ENCODE measurements around the gene SMYD1. TPM values are rescaled to one million over a fixed set of nuclear protein-coding genes. Genes with fewer than 3 reads are reported as not detected.

Gene SMYD1
- polyA plus RNA-seq, 3 donors, result not detected

GRCh38 chr2:88060907-88061275, 6.7 kb upstream of the SMYD1 start:
- H3K9me3 Mint-ChIP-seq, result peaks cover 0 to 2% (median 0%) of the 10 kb centered on the region in 7 donors
- H3K4me2 ChIP-seq (replicated peaks; ENCODE audit: extremely low read depth, low read length, poor library complexity, severe bottlenecking), result no peak overlapping the region
- intact Hi-C loops (cut with micrococcal nuclease), result loop anchor here in 1 of 2 donors (2.0 to 5.0 kb wide), 2 partner anchors 44 to 100 kb away; partner anchors contain the start of gene RNU2-63P
- no peak overlapping the region for H3K9ac ChIP-seq (ENCODE audit: insufficient read depth, low read length, poor library complexity, severe bottlenecking)
- H4K20me1 ChIP-seq (ENCODE audit: insufficient read depth, low read length), result no peaks in the 10 kb centered on the region
- peak overlapping the region; percentile 15 for H2AFZ ChIP-seq (ENCODE audit: insufficient read depth, low read depth, low read length, poor library complexity, severe bottlenecking)
- H3K27ac Mint-ChIP-seq, result no peak overlapping the region
- no peak for DNase-seq
- H3K9me3 ChIP-seq (replicated peaks in 1 of 2; ENCODE audit: control insufficient read depth in 1 of 2, insufficient read depth in 1 of 2, low read length in 2 of 2), result no peaks in the 10 kb centered on the region
- peaks cover 17% of the 10 kb centered on the region for H3K4me1 Mint-ChIP-seq
- H3K4me1 ChIP-seq (ENCODE audit: control insufficient read depth in 1 of 2, insufficient read depth in 2 of 2, low read length in 2 of 2), result peaks cover 4 to 6% of the 10 kb centered on the region in 2 donors
- no peaks in the 10 kb centered on the region for H3K27me3 ChIP-seq (ENCODE audit: control insufficient read depth in 2 of 2, insufficient read depth in 2 of 2, low read length in 2 of 2)
- no peaks in the 10 kb centered on the region for H3K36me3 ChIP-seq (replicated peaks in 1 of 2; ENCODE audit: control insufficient read depth in 1 of 2, insufficient read depth in 2 of 2, low read length in 2 of 2)
- H3K4me3 ChIP-seq (replicated peaks in 1 of 3; ENCODE audit: low read depth in 2 of 3, low read length in 3 of 3), result no peak overlapping the region
- no peaks in the 10 kb centered on the region for H3K36me3 Mint-ChIP-seq
- WGBS (ENCODE audit: insufficient coverage), result no CpG with 5 or more reads among the region's 2 CpGs
- H3K4me3 Mint-ChIP-seq, result no peak overlapping the region
- TF ChIP-seq CTCF (IDR thresholded peaks at IDR 0.05), result no peak
- no peaks in the 10 kb centered on the region for H3K79me2 ChIP-seq (ENCODE audit: insufficient read depth, low read length)
- peaks cover 0 to 1% (median 0%) of the 10 kb centered on the region in 3 donors for H3K27me3 Mint-ChIP-seq (ENCODE audit: low read depth in 3 of 3)
- H3K27ac ChIP-seq (ENCODE audit: low read depth in 1 of 2, low read length in 2 of 2), result no peak overlapping the region

- Histone ChIP-seq H3K4me3 (replicated peaks in 1 of 3; ENCODE audit: low read depth in 2 of 3, low read length in 3 of 3) (no peak overlapping the region), H3K9me3 (replicated peaks in 1 of 2; ENCODE audit: control insufficient read depth in 1 of 2, insufficient read depth in 1 of 2, low read length in 2 of 2) (no peaks in the 10 kb centered on the region), H3K4me1 (ENCODE audit: control insufficient read depth in 1 of 2, insufficient read depth in 2 of 2, low read length in 2 of 2) (peaks cover under 1 to 1% of the 10 kb centered on the region in 2 donors), H4K20me1 (ENCODE audit: insufficient read depth, low read length) (no peaks in the 10 kb centered on the region), H3K27me3 (ENCODE audit: control insufficient read depth in 2 of 2, insufficient read depth in 2 of 2, low read length in 2 of 2) (no peaks in the 10 kb centered on the region), H3K79me2 (ENCODE audit: insufficient read depth, low read length) (no peaks in the 10 kb centered on the region), H3K27ac (ENCODE audit: low read depth in 1 of 2, low read length in 2 of 2) (no peak overlapping the region), H2AFZ (ENCODE audit: insufficient read depth, low read depth, low read length, poor library complexity, severe bottlenecking) (no peak overlapping the region), H3K9ac (ENCODE audit: insufficient read depth, low read length, poor library complexity, severe bottlenecking) (no peak overlapping the region), H3K36me3 (replicated peaks in 1 of 2; ENCODE audit: control insufficient read depth in 1 of 2, insufficient read depth in 2 of 2, low read length in 2 of 2) (no peaks in the 10 kb centered on the region), H3K4me2 (replicated peaks; ENCODE audit: extremely low read depth, low read length, poor library complexity, severe bottlenecking) (no peak overlapping the region)
- Mint-ChIP-seq H3K4me1 (peaks cover 13% of the 10 kb centered on the region), H3K4me3 (no peak overlapping the region), H3K27me3 (ENCODE audit: low read depth in 3 of 3) (peaks cover 0 to 1% (median 0%) of the 10 kb centered on the region in 3 donors), H3K9me3 (peaks cover 0 to 2% (median 0%) of the 10 kb centered on the region in 7 donors), H3K27ac (no peak overlapping the region), H3K36me3 (no peaks in the 10 kb centered on the region)
- intact Hi-C loops (cut with micrococcal nuclease), result loop anchor here in 1 of 2 donors (2.0 to 5.0 kb wide), 2 partner anchors 44 to 100 kb away; partner anchors contain the start of gene RNU2-63P
- DNase-seq, result no peak
- WGBS (ENCODE audit: insufficient coverage), result no CpG with 5 or more reads among the region's 3 CpGs
- TF ChIP-seq CTCF (IDR thresholded peaks at IDR 0.05), result no peak
These were observed 6.3 kb upstream of the SMYD1 start for GRCh38 chr2:88061295-88061694.

All from CD14-positive monocyte (primary cell).